ENCODE measurements around the gene PIP4K2C. TPM values are rescaled to one million over a fixed set of nuclear protein-coding genes. Genes with fewer than 3 reads are reported as not detected.

The PIP4K2C gene
- total and polyA plus RNA-seq, 2 experiments from 2014 or later = 10.8 to 30.6 TPM

DNA sequence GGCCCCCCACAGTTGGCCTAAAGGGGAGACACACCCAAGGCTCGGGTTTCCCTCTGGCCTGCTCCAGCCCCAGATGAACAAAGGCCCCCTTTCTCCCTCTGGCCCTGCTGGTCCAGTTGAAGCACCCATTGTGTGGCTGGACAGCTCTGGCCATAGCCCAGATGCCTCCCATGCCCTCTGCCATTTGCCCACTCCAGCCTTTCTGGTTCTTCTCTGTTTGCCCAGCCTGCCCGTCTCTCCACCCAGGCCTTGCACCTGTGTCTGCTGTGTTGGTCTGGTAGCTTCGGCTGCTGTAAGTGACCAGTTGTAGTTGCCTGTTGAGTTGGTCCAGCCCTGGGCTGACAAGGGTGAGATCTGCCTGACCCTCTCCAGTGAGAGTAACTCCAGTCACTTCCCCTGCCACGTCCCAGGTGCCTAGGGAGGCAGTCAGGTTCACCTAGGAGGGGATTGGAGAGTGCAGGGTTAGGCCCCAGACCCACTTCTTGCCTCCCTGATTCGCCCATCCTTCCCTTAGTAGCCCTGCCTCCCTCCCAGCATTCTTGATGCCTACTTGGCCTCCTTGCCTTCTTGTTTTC, 39.0 kb downstream of the PIP4K2C start:
- no peak overlapping the region for H3K27ac Mint-ChIP-seq
- Histone ChIP-seq H4K20me1 (replicated peaks; ENCODE audit: insufficient read depth) (peaks cover 22% of the 10 kb centered on the region), H3K36me3 (ENCODE audit: insufficient read depth) (no peaks in the 10 kb centered on the region), H3F3A (replicated peaks; ENCODE audit: low read depth) (peaks cover 12% of the 10 kb centered on the region; the same call in 1 of the 2 replicates), H3K9me2 (ENCODE audit: insufficient read depth) (no peaks in the 10 kb centered on the region), H3K79me2 (replicated peaks; ENCODE audit: insufficient read depth) (no peaks in the 10 kb centered on the region), H3K27ac (ENCODE audit: low read depth) (no peak overlapping the region), H2AFZ (no peak overlapping the region), H3K27me3 (ENCODE audit: insufficient read depth) (peaks cover 100% of the 10 kb centered on the region), H3K4me2 (no peak overlapping the region), H3K4me1 (ENCODE audit: insufficient read depth) (peaks cover 24% of the 10 kb centered on the region), H3K4me3 (no peak overlapping the region)
- H3K4me3 Mint-ChIP-seq = no peak overlapping the region
- TF ChIP-seq POLR2AphosphoS5 (IDR thresholded peaks at IDR 0.05; ENCODE audit: low read depth) = no peak
- TF ChIP-seq, protein P1, sequence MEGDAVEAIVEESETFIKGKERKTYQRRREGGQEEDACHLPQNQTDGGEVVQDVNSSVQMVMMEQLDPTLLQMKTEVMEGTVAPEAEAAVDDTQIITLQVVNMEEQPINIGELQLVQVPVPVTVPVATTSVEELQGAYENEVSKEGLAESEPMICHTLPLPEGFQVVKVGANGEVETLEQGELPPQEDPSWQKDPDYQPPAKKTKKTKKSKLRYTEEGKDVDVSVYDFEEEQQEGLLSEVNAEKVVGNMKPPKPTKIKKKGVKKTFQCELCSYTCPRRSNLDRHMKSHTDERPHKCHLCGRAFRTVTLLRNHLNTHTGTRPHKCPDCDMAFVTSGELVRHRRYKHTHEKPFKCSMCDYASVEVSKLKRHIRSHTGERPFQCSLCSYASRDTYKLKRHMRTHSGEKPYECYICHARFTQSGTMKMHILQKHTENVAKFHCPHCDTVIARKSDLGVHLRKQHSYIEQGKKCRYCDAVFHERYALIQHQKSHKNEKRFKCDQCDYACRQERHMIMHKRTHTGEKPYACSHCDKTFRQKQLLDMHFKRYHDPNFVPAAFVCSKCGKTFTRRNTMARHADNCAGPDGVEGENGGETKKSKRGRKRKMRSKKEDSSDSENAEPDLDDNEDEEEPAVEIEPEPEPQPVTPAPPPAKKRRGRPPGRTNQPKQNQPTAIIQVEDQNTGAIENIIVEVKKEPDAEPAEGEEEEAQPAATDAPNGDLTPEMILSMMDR (conservative IDR thresholded peaks at IDR 0.05; ENCODE audit: low read depth in 2 of 2) = no peak
- TF ChIP-seq, protein P2, sequence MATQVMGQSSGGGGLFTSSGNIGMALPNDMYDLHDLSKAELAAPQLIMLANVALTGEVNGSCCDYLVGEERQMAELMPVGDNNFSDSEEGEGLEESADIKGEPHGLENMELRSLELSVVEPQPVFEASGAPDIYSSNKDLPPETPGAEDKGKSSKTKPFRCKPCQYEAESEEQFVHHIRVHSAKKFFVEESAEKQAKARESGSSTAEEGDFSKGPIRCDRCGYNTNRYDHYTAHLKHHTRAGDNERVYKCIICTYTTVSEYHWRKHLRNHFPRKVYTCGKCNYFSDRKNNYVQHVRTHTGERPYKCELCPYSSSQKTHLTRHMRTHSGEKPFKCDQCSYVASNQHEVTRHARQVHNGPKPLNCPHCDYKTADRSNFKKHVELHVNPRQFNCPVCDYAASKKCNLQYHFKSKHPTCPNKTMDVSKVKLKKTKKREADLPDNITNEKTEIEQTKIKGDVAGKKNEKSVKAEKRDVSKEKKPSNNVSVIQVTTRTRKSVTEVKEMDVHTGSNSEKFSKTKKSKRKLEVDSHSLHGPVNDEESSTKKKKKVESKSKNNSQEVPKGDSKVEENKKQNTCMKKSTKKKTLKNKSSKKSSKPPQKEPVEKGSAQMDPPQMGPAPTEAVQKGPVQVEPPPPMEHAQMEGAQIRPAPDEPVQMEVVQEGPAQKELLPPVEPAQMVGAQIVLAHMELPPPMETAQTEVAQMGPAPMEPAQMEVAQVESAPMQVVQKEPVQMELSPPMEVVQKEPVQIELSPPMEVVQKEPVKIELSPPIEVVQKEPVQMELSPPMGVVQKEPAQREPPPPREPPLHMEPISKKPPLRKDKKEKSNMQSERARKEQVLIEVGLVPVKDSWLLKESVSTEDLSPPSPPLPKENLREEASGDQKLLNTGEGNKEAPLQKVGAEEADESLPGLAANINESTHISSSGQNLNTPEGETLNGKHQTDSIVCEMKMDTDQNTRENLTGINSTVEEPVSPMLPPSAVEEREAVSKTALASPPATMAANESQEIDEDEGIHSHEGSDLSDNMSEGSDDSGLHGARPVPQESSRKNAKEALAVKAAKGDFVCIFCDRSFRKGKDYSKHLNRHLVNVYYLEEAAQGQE (IDR thresholded peaks at IDR 0.05; ENCODE audit: unreplicated experiment) = no peak
- DNase-seq (ENCODE audit: low spot score) = no peak
- no peaks in the 10 kb centered on the region for H3K9me3 Mint-ChIP-seq
- H3K4me1 Mint-ChIP-seq = peaks cover 29% of the 10 kb centered on the region
- ATAC-seq = no peak
- H3K36me3 Mint-ChIP-seq (ENCODE audit: low read depth) = no peaks in the 10 kb centered on the region
- peaks cover 85% of the 10 kb centered on the region for H3K27me3 Mint-ChIP-seq (ENCODE audit: insufficient read depth, low read depth, poor library complexity)

DNA sequence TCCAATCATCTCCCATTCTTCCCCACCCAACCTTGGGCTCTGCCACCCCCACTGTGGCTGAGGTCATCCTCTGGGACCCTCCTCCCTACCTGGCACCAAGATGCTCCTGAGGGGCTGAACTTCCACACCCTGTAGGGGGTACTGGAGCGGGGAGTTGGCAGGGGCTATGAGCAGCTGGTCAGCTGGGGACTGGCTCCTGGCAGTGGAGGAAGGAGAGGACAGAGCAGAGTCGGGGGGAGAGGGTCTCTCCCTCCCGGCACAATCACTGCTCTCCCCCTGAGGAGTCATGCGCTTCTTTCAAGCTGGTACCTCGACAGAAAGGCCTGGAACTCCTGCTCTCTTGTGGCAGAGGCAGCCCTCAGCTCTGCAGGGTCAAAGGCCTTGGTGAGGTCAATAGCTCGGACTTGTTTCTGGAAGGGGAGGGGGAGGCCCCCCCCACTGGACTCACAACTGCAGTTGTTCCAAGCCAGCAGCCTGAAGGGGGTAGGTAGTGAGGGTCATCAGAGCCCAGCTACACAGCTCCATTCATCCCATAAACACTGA, 40.0 kb downstream of the PIP4K2C start:
- H3K27ac ChIP-seq (ENCODE audit: low read depth) = no peak overlapping the region
- Mint-ChIP-seq H3K27me3 (ENCODE audit: insufficient read depth, low read depth, poor library complexity) (peaks cover 76% of the 10 kb centered on the region), H3K36me3 (ENCODE audit: low read depth) (no peaks in the 10 kb centered on the region), H3K4me1 (peaks cover 29% of the 10 kb centered on the region), H3K4me3 (peak overlapping the region; percentile 73), H3K9me3 (no peaks in the 10 kb centered on the region), H3K27ac (no peak overlapping the region)
- no peaks in the 10 kb centered on the region for H3K36me3 ChIP-seq (ENCODE audit: insufficient read depth)
- H3K27me3 ChIP-seq (ENCODE audit: insufficient read depth) = peaks cover 100% of the 10 kb centered on the region
- peak overlapping the region; percentile 74; the same call in 1 of the 2 replicates for H3K4me3 ChIP-seq
- DNase-seq (ENCODE audit: low spot score) (no peak), ATAC-seq (no peak)
- peaks cover 12% of the 10 kb centered on the region; the same call in 1 of the 2 replicates for H3F3A ChIP-seq (replicated peaks; ENCODE audit: low read depth)
- no peaks in the 10 kb centered on the region for H3K79me2 ChIP-seq (replicated peaks; ENCODE audit: insufficient read depth)
- H3K4me1 ChIP-seq (ENCODE audit: insufficient read depth) = peaks cover 24% of the 10 kb centered on the region
- no peak overlapping the region for H2AFZ ChIP-seq
- peak overlapping the region; percentile 96 for H3K4me2 ChIP-seq
- peaks cover 22% of the 10 kb centered on the region for H4K20me1 ChIP-seq (replicated peaks; ENCODE audit: insufficient read depth)
- H3K9me2 ChIP-seq (ENCODE audit: insufficient read depth) = no peaks in the 10 kb centered on the region
- TF ChIP-seq NANOG (IDR thresholded peaks at IDR 0.05; ENCODE audit: borderline replicate concordance) (no peak), STAT1 (IDR thresholded peaks at IDR 0.05; ENCODE audit: unreplicated experiment) (no peak)
- TF ChIP-seq, protein P3, sequence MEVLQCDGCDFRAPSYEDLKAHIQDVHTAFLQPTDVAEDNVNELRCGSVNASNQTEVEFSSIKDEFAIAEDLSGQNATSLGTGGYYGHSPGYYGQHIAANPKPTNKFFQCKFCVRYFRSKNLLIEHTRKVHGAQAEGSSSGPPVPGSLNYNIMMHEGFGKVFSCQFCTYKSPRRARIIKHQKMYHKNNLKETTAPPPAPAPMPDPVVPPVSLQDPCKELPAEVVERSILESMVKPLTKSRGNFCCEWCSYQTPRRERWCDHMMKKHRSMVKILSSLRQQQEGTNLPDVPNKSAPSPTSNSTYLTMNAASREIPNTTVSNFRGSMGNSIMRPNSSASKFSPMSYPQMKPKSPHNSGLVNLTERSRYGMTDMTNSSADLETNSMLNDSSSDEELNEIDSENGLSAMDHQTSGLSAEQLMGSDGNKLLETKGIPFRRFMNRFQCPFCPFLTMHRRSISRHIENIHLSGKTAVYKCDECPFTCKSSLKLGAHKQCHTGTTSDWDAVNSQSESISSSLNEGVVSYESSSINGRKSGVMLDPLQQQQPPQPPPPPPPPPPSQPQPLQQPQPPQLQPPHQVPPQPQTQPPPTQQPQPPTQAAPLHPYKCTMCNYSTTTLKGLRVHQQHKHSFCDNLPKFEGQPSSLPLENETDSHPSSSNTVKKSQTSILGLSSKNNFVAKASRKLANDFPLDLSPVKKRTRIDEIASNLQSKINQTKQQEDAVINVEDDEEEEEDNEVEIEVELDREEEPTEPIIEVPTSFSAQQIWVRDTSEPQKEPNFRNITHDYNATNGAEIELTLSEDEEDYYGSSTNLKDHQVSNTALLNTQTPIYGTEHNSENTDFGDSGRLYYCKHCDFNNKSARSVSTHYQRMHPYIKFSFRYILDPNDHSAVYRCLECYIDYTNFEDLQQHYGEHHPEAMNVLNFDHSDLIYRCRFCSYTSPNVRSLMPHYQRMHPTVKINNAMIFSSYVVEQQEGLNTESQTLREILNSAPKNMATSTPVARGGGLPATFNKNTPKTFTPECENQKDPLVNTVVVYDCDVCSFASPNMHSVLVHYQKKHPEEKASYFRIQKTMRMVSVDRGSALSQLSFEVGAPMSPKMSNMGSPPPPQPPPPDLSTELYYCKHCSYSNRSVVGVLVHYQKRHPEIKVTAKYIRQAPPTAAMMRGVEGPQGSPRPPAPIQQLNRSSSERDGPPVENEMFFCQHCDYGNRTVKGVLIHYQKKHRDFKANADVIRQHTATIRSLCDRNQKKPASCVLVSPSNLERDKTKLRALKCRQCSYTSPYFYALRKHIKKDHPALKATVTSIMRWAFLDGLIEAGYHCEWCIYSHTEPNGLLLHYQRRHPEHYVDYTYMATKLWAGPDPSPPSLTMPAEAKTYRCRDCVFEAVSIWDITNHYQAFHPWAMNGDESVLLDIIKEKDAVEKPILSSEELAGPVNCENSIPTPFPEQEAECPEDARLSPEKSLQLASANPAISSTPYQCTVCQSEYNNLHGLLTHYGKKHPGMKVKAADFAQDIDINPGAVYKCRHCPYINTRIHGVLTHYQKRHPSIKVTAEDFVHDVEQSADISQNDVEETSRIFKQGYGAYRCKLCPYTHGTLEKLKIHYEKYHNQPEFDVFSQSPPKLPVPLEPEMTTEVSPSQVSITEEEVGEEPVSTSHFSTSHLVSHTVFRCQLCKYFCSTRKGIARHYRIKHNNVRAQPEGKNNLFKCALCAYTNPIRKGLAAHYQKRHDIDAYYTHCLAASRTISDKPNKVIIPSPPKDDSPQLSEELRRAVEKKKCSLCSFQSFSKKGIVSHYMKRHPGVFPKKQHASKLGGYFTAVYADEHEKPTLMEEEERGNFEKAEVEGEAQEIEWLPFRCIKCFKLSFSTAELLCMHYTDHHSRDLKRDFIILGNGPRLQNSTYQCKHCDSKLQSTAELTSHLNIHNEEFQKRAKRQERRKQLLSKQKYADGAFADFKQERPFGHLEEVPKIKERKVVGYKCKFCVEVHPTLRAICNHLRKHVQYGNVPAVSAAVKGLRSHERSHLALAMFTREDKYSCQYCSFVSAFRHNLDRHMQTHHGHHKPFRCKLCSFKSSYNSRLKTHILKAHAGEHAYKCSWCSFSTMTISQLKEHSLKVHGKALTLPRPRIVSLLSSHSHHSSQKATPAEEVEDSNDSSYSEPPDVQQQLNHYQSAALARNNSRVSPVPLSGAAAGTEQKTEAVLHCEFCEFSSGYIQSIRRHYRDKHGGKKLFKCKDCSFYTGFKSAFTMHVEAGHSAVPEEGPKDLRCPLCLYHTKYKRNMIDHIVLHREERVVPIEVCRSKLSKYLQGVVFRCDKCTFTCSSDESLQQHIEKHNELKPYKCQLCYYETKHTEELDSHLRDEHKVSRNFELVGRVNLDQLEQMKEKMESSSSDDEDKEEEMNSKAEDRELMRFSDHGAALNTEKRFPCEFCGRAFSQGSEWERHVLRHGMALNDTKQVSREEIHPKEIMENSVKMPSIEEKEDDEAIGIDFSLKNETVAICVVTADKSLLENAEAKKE (CRISPR knock-in tag; IDR thresholded peaks at IDR 0.05) = no peak
